HG03159 (cell line): ENCODE results near the gene MOB1A.
"Not testable (repeated sequence)": the region's sequence is repeated elsewhere in the genome, so short reads cannot be mapped to it uniquely, and the experiment has no call there.

Experiments
- ATAC-seq: cut with Tn5 transposase; IDR thresholded peaks from one replicate; pipeline ENCODE4 v1.9.1; 2021; ENCODE audit warnings: mild to moderate bottlenecking, moderate library complexity; ENCODE audit not compliant: unreplicated experiment

The MOB1A gene

DNA sequence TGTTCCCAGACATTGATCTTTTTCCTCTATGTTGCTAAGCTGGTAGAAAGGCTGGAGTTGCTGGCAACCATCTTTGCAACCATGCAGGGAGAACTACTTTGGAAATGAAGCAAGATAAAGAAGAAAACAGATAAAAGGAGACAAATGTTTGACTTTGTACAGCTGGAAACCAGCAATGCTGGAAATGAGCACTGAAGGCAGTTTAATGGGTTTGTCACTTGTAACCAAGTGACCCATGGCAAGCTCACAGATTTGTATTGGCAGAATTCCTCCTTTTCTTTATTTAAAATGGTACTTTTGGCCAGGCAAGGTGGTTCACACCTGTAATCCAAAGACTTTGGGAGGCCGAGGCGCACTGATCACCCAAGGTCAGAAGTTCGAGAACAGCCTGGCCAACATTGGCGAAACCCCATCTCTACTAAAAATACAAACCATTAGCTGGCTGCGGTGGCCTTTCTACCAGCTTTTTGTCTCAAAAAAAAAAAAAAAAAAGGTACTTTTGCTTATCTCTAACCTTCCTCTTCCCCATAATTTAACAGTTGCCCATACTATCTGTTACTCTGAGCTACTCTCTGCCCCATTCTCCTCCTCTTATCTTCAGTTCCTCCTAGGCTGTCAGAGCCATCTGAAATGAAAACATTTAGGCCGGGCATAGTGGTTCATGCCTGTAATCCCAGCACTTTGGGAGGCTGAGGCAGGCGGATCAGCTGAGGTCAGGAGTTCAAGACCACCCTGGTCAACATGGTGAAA is 28.9 kb downstream of the MOB1A start:
- no peak for ATAC-seq

DNA sequence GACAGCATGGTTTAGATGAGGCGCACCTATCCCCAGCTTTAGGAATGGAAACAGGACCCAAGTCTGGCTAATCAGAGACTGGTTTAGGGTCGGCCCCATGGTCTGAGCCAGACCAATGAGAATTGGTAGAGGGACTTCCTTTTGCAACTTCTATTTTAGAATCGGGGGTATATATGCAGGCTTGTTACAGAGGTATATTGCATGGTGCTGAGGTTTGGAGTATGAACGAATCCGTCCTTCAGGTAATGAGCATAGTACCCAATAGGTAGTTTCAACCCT is 29.5 kb downstream of the MOB1A start:
- no peak for ATAC-seq

DNA sequence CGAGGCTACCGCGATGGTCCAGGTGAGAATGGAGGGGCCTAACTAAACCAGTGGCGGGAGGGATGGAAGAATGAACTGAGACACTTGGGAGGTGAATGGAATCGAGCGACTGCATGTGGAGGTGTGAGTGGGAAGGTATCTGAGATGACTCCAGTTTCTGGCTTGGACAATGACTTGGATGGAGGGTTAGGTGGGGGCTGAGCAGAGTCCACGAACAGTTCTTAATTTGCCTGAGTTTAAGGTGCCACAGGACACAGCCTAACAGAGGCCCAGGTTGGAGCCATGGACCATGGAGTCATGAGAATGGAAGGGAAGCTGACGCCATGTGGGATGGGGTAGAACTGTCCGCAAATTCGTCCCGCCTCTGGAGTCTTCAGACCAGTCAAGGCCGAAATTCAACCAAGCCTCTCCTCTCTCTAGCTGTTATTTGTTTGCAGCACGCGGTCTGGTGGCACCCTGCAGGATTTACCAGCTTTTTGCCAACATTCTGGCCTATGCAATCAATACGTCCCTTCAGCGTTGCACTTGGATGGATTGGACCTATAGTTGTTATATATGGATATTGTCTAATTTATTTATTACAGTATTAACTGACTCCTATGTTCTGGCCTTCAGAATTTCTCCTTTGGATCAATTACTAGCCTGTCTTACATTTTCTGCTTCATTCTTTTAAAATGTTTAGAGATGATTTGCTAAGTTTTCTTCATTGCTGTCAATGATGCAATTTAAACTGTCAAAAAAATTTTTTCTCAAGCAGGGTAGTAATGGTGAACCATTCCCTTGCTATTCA is 30.0 kb downstream of the MOB1A start:
- ATAC-seq, result no peak

DNA sequence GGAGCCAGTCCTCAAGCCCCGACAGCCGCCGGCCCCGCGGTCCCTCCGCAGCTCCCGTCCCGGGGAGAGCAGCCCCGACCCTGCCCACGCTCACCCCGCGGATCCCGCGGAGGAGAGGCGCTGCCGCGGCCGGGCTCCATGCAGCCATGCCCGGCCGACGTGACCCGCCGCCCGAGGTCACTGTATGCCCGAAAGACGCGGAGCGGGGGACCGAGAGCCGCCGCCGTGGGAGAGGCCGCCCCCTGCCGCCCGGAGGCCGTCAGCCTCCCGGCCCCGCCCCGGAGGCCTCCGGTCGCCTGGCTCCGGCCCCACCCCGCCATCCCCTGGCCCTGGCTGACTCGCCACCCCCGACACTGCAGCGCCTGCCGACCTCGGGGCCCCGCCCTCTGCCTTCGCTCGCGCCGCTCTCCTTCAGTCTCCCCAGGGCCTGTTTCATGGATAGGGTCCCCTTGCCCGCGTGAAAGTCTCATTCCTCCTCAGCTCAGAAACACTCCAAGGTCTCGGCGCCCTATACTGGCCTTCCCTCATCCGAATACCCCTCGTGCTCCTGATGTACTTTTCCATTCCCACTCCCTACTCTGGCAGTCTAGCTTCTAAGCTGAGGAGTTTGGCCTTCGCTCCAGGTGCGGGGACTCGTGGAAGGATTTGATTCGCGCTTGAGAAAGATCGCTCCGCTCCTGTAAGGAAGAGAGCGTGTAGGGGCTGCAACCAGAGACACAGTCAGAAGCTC is 30.8 kb downstream of the MOB1A start, which contains the start of gene BOLA3:
TSS of gene BOLA3 (minus strand) at position 186 of the 730 bp plus-strand sequence. CDS start at position 148, 38 bp downstream.
- ATAC-seq, result peak; percentile 90

DNA sequence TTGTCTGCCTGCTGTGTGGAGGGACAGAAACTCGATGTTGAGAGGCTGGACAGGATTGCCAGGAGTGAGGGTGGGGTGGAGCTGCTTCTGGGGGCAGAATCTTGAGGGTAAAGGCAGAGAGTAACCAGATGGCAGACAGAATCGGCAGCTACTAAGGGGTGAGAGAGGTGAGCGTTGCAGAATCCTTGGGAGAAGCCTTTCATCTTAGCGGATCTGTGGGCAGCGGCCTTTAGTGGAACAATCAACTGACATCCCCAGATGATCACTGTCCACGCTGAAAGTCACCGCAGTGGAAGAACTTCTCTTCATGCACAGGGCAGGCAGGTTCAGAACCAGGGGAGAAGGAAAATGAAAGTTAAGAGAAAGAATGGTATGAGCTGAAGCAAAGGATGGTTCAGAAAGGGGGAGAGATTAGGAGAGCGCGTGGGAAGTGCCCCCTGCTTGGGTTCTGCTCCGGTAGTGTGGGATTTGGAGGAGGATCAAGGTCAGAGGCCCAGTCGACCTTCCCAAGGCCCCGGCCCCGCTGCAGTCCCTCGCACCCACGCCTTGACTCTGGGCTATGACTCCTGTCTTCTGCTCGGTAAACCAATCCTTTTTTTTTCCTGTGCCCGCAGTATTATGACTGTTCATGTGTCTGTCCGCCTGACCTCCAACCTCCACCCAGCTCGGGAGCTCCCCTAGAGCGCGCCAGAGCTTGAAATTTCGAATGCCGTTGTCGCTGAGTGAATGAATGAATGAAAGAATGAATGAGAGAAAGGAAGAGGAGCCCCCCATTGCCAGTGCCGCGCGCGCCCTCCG is 31.6 kb downstream of the MOB1A start:
- peak; percentile 35 for ATAC-seq

DNA sequence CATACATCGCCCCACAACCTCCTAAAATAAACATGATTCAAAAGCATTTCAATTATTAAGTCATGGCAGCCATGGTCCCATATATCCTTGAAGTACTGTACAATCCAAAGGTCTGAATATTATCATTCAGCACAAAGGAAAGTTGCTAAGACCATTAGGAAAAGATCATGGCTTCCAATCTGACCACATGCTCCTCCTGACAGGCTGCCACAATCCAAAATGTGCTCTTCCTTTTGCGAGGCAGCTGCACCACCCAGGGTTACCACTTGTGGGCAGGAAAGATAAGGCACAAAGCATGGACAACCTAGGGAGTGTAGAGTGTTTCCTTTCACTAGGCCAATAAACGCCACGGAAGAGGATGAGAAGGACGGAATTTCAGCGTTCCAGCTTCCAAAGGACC is 36.3 kb downstream of the MOB1A start:
- no peak for ATAC-seq

DNA sequence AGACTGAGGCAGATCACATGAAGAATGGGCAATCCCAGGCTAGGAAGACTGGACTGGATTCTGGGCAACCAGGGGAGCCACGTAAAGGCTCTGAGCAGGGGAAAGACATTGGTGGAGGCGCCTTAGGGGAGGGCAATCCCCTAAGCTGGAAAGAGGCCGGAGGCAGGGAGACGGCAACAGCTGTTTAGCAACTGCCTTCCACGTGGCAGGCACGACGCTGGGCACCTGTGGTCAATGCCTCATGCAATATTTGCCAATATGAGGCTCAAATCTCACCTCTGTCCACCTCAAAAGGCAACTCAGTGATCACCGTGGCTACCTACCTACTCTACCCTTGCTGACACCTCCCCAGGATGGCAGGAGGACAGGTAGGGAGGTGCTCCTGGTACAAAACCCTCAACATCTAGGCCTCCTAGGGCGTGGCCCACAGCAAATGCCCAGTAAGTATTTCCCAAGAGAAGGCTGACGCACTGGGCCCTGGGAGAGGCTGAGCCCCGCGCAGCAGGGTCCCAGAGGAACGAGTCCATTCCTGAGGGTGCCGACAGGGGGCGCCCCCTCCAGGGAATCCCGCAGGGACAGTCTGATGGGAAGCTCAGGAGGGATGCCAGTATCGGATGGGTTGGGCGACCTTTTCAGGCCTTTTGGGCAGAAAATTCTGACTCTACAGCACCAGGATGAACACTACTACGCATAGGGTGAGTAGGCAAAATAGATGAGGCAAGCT is 39.9 kb downstream of the MOB1A start:
- no peak for ATAC-seq

DNA sequence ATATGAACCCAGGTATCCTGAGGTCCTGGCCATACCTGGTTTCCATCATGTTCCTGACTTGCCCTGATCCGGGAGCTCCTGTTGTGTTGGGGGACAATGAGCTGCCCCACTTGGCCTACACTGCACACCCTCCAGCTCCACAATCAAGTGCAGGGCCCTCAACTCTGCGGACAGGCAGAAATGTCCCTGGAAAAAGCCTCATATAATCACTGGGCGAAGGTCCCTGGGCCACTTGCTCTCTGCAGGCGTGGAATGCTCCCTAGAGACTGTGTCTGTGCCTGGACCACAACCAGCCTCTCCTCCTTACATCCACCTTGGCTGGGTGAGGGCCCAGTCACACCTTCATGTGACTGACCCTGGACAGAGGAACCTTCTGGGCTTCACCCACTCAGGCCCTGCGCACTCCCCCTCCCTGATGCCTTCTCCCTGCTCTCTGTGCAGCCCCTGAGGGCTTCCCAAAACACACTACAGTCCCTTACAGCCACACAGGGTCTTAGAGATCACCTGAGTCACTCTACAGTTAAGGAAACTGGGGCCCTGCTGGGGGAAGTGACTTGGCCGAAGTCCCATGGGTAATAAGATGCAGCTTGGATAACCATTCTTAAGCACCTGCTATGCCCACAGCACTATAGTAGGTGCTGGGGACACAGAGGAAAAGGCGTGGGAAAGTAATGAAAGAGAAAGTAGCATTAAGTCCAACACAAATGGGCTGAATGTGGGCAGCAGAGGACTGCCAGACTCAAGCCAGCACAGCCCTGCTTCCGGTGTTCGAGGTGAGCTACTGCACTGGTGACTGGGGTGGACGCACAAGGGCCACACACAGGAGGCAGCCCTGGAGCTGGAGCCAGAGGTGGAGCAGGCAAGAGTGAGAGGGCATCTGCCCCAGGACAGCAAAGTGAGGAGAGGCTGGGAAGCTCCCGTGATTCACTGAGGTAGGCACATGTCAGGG is 40.8 kb downstream of the MOB1A start:
- no peak for ATAC-seq

DNA sequence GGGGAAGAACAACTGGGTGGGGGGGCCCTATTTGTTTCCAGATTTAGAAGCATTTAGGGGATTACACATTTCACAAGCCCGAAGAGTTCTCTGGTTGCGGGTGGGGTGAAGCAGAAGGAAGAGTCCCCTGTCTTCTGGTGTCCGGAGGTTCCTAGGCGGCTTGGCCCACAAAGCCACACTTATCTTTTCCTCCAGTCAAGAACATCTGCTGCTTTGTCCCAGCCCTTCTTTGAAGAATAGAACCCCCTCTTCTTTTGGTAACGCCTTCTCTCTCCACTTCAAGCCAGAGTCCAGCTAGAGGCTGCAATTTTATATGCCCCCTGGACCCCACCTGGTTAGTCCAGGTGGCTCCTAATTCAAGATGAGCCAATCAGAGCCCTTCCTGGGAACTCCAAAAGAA is 46.8 kb downstream of the MOB1A start:
- ATAC-seq, result no peak

DNA sequence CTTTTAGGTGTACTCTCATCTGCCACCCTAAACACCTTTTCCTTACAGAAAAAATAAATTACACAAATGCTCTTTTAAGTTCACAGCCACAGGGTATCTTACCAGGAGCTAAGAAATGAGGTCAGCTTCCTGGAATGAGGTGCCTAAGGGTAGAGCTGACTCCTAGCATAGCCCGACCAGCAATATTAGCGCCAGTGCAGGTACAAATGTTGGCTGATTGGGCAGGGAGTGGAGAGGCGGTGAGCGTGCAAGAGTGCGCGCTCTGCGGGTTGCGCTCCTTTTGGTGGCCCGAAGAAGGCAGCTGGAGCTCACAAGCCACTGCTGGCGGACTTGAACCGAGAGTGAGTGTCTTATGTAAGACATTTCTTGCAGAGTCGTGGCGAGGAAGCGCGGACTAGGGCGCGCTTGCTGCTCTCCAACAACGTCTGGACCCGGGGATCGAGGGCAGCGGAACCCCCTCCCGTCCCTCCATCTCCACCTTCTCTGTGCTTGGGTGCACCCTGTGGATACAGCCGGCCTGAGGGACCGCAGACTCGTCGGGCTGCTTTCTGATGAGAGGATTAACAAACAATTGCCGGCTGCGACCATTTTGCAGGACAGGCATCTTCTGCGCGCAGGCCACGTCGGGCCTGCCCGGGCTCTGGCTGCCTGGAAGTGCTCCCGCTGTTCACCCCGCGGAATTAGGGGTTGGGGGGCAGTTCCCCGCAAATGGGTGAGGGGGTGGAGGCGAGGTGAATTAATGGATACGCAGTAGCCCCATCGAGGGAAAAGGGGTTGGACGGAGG is 48.3 kb downstream of the MOB1A start:
- ATAC-seq, result no peak

DNA sequence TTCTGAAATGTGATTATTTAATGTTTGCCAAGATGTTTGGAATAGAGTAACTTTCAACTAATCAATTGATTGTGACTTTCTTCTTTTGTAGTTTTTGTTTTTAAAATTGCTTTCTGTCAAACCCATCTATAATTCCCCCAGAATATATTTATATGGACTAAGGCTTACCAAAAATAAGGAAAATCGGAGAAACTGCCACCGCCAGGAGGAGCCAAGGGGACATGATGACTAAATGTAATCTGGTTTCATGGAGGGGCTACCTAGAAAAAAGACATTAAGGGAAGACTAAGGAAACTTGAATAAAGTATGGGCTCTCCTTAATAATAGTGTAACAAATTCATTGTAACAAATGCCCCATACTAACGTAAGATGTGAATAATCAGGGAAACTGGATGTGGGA is 50.5 kb downstream of the MOB1A start:
- no peak for ATAC-seq

DNA sequence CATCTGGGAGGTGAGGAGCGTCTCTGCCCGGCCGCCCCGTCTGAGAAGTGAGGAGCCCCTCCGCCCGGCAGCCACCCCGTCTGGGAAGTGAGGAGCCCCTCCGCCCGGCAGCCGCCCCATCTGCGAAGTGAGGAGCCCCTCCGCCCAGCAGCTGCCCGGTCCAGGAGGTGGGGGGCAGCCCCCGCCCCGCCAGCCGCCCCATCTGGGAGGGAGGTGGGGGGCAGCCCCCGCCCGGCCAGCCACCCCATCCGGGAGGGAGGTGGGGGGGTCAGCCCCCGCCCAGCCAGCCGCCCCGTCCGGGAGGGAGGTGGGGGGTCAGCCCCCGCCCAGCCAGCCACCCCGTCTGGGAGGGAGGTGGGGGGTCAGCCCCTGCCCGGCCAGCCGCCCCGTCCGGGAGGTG is 54.7 kb downstream of the MOB1A start:
- not testable (repeated sequence) for ATAC-seq

DNA sequence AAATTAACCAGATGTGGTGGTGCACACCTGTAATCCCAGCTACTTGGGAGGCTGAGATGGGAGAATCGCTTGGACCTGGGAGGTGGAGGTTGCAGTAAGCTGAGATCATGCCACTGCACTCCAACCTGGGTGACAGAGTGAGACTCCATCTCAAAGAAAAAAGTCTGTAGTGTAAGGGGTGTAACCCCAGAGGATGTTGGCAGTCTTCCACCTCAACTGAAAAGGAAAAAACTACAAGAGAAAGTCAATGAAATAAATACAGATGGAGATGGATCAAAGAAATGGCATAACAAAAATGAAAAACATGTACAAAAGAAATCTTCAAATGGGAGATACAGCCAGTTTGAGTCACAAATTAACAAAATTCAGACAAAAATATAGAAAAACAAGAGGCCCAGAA is 56.8 kb downstream of the MOB1A start:
- not testable (repeated sequence) for ATAC-seq

DNA sequence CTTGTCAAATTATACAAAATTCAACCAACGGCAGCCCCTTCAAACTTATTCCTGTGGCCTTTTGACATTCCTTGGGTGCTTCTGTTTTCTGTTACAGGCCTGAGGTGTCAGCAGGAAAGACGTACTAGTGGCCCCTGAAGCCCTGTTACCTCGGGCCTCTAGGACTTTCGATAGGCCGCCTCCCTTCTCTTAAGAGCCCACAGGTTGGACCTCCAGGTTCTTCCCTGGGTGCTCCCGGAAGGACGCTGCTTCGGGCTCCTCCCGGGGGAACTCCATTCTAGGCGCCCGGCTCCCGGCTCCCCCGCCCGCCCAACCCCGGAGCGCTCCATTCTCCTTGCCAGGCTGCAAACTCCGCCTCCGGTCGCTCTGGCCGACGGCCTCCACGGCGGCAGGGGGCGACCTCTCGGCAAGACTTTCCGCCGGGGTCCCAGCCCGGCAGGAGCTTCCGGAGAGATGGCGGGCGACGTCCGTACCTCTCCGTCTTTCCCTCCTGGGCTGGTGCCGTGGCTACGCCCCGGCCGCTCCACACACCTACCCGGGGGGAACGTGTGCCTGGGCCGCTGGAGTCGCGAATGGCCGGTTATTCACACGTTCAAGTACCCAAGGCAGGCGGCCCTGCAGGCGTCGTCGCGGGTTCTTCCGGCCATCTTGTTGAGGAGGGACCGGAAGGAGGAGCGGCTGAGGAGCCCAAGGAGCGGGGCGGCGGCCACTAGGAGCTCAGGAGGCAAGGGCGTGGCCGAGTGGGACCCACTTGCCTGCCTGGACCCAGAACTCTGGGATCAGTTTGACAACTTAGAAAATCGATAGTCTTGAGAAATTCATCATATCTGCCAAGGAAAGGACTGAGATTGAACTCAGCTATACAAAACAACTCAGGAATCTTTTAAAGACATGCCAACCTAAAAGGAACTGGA is 58.5 kb downstream of the MOB1A start:
- ATAC-seq, result peak; percentile 97

DNA sequence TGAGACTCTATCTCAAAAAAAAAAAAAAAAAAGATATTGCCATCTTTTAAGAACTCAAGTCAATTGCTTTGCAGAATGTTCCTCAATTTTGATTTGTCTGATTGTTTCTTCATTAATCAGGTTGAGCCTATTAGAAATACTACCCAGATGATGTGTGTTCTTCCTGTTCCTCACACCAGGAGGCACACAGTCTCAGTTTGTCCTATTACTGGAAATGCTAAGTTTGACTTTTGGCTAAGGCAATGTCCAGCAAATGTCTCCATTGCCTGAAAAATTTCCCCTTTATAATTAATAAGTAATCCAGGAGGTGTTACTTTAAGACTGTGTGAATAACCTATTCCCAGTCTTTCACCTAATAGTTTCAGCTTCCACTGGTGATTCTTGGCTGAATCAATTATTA is 59.3 kb downstream of the MOB1A start:
- ATAC-seq, result no peak

DNA sequence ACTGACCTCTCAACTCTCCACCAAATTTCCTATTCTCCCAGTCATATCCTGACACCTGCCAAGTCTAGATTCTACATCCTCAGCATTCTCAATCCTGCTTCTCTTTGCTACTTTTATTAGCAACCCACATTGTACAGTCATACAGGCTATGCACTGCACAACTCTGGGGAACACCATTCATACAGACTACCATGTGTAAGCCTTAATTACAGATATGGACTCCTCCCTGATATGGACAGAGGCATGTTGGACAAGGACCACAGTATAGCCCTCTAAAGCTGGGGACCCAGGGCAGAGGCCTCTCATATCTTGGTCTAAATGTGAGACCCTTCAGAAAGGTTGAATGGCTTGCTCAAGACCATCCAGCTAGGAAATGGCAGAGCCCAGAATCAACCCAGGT is 67.3 kb downstream of the MOB1A start:
- ATAC-seq, result no peak

DNA sequence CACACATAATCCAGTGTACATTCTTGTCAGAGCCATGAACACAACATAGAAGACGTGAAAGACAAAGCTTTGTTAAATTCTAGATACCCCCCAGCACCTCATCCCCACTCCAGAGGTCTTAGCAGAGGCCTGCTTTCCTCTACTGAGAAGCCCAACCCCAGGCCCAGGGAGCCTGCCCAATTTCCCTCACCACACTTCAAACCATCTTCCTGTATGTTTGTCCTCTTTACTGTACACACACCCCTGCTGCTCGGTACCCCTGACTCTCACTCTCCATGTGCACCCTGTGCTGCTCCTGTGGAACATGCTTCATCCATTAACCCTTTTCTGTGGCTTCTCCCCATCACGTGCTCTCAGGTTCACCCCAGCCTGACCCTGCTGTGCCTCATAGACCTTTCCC is 68.1 kb downstream of the MOB1A start:
- no peak for ATAC-seq
